WI38 (cell line): ENCODE results near the gene PNLIPRP2.

Experiments used
- H3K4me3 ChIP-seq: 2 replicates; pipeline ENCODE4 v1.5.1; 2011; ENCODE audit warnings: low read depth, mild to moderate bottlenecking, control low read depth, low read length
- TF ChIP-seq, protein P1 (sequence below): IDR thresholded peaks from 2 replicates; pipeline ENCODE4 v1.5.1; 2012; ENCODE audit warnings: low read depth, mild to moderate bottlenecking, control low read depth, low read length

The PNLIPRP2 gene

DNA sequence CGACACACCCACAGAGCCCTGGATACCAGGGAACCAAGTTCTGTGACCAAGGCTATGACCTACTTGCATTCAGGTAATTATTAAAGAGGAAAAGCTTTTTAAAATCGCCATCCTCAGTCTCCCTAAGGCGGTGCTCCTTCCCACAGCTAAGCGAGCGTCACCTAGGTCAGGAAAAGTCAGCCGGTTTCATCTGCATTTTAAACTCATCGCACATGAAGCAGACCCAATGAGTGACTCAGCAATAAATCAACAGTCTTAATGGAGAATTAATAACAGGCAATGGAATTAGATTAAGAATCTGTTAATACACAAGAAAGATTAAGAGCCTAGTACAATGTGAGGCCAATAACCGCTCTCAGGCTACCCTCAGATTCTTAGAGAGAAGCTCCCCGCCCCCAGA is 62.4 kb downstream of the PNLIPRP2 start:
- no peak overlapping the region for H3K4me3 ChIP-seq
- TF ChIP-seq, protein P1, sequence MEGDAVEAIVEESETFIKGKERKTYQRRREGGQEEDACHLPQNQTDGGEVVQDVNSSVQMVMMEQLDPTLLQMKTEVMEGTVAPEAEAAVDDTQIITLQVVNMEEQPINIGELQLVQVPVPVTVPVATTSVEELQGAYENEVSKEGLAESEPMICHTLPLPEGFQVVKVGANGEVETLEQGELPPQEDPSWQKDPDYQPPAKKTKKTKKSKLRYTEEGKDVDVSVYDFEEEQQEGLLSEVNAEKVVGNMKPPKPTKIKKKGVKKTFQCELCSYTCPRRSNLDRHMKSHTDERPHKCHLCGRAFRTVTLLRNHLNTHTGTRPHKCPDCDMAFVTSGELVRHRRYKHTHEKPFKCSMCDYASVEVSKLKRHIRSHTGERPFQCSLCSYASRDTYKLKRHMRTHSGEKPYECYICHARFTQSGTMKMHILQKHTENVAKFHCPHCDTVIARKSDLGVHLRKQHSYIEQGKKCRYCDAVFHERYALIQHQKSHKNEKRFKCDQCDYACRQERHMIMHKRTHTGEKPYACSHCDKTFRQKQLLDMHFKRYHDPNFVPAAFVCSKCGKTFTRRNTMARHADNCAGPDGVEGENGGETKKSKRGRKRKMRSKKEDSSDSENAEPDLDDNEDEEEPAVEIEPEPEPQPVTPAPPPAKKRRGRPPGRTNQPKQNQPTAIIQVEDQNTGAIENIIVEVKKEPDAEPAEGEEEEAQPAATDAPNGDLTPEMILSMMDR = no peak

DNA sequence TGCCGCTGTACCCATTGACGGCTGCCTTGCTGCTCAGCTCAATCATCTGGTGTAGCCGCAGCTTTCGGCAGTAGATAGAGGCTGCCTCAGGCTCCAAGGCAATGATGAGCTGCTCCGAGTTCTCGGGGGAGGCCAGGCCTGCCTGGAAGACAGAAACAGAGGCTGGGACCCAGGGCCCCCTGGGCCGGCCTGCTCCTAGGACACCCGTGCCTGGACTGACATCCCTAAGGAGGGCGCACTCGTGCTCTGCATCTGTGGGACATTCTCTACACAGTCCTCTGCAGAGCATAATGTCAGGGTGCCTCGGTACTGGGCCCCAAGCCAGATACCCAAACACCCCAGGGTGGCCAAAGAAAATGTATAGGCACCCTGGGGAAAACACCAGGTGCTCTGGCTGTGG is 63.1 kb downstream of the PNLIPRP2 start:
- TF ChIP-seq, protein P1 = no peak
- H3K4me3 ChIP-seq = no peak overlapping the region

DNA sequence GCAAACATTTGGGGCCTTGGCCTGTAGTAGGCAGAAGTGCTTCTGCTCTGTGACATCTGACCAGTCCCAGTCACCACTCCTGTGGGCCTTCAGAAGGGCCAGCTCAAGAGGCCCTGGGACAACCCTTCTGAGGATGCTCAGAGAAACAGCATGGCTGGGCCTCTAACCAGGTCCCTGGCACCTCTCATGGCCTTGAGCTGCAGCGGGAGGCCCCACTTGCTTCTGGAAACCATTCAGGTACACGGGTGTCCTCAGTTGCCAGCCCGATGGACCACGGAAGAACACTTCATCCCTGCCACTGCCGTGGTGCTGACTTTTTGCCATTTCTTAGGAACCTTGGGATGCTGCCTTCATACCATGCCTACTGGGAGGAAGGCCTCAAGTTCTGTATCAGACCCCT is 64.0 kb downstream of the PNLIPRP2 start:
- H3K4me3 ChIP-seq = no peak overlapping the region
- TF ChIP-seq, protein P1 = no peak

DNA sequence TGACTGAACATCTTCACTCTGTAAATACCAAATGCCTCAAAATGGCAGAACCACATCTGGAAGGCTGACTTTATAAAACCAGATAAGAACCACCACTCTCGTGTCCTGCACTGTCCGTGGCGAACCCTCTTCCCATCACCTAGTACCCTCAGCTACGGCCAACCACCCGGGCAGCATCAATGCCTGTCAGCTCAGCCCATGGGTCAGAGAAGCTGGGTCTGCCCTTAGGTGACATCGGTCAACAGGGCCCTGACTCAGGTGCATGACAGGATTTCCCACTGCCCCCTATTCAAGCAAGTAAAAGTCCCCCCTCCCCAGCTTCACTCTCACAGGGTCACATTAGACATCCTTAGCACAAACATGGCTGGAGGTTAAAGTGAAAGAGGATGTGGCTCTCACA is 65.1 kb downstream of the PNLIPRP2 start:
- TF ChIP-seq, protein P1 = no peak
- H3K4me3 ChIP-seq = no peak overlapping the region

DNA sequence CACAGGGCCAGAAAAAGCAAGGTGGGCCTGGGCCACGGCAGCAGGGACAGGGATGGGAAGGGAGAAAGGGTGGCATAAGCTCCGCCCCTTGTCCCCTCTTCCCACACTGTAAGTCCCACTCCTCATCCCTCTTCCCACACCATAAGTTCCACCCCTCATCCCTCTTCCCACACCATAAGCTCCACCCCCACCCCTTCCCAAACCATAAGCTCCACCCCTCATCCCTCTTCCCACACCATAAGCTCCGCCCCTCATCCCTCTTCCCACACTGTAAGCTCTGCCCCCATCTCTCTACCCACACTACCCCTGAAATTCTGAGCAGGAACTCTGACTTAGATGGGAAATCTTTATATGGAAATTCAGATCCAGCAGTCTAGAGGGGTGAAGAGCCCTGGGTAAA is 65.9 kb downstream of the PNLIPRP2 start:
- TF ChIP-seq, protein P1 = no peak
- no peak overlapping the region for H3K4me3 ChIP-seq

DNA sequence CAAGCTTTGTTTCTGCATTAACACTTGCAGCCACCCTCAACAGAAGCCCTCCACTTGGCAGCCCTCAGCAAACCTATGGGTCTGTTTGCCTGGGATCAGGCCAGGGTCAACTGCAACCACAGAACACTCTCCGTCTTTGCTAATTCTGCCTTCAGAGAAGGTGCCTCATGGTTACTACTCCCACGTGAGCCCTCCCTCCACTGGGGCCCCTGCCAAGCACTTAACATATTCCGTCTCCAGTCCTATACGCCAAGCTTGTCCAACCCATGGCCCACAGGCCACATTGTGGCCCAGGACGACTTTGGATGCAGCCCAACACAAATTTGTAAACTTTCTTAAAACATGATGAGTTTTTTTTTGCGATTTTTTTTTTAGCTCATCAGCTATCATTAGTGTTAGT is 66.9 kb downstream of the PNLIPRP2 start:
- TF ChIP-seq, protein P1 = no peak
- H3K4me3 ChIP-seq = no peak overlapping the region

DNA sequence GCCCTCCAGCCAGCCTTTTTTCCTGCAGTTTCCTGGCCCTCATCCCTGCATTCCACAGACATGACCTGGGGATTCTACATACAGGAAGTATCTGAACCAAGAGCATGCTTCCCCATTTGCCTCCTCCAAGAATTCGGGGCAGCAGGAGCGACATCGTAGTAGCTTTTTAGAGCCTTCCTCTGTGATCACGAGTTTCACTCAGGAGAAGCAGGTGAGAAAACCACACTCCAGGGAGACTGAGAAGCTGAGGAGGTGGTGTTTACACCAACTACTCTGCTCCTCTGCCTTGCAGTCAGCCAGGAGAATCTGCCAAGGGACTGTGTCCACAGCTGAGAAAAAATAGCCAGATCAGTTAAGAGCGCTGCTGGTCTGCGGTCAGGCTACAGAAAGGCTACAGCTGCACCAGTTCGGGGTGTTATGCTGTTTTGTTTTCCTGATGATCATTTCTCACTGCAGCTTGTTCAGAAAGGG is 67.5 kb downstream of the PNLIPRP2 start:
- TF ChIP-seq, protein P1 = no peak
- peak overlapping the region; percentile 42 for H3K4me3 ChIP-seq
